Measurements from ENCODE around the gene CFAP157.

DNA sequence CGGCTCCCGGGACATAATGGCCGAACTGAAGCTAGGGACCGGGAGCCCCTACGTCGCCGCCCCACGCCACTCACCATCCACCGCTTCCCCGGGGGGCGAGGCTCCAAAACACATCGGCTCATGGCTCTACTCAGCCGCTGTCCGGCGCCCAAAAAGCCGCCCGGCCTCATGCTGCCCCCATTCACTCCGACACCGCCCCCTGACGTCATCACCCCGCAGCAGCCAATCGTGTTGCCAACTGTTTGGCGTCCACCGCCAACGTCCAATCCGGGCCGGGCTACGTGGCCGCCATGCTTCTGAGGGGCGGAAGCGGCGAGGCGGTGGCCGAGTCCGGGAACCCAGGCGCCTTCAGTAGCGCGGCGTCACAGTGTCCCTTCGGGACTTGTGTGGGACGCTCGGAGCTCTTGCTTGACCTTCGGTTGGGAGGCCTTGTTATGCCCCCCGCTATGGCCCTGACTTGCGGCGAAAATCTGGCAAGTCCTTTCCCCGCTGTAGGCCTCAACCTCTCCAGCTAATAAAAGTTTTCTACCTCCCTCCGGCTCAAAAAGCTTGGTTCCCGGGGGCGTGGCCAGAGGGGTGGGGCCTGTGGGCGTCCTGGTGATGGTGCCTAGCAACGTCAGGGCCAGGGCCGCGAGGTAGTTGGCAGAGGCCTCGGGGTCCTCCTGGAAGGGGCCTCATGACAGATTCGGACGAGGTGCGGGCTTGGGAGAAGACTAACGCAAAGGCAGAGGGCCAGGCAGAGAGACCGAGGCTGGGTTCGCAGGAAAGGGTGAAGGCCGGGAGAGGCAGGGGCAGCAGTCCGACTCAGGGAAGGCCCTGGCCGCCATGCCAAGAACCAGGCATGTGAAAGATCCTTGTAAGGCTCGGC, 8.9 kb downstream of the CFAP157 start, which contains the start of the genes PTRH1 and TTC16:
- TF ChIP-seq, protein P1, sequence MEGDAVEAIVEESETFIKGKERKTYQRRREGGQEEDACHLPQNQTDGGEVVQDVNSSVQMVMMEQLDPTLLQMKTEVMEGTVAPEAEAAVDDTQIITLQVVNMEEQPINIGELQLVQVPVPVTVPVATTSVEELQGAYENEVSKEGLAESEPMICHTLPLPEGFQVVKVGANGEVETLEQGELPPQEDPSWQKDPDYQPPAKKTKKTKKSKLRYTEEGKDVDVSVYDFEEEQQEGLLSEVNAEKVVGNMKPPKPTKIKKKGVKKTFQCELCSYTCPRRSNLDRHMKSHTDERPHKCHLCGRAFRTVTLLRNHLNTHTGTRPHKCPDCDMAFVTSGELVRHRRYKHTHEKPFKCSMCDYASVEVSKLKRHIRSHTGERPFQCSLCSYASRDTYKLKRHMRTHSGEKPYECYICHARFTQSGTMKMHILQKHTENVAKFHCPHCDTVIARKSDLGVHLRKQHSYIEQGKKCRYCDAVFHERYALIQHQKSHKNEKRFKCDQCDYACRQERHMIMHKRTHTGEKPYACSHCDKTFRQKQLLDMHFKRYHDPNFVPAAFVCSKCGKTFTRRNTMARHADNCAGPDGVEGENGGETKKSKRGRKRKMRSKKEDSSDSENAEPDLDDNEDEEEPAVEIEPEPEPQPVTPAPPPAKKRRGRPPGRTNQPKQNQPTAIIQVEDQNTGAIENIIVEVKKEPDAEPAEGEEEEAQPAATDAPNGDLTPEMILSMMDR (IDR thresholded peaks at IDR 0.05; ENCODE audit: low read length) = no peak
- TF ChIP-seq EZH2phosphoT487 (IDR thresholded peaks at IDR 0.05; ENCODE audit: low read length) = no peak

Measured in MM.1S (cell line).